ENCODE data around the gene KATNIP.

GRCh38 chr16:27547851-27548250 is 2.1 kb upstream of the KATNIP start:
- no peak for TF ChIP-seq CTCF (IDR thresholded peaks at IDR 0.05)
- TF ChIP-seq POLR2A (IDR thresholded peaks at IDR 0.05): no peak

All from sigmoid colon (tissue), 3 donors.